ENCODE measurements around the gene ARRDC1. TPM values are rescaled to one million over a fixed set of nuclear protein-coding genes. Genes with fewer than 3 reads are reported as not detected.
A peak's percentile ranks its signal among the peaks of the same experiment; 100 is the strongest.

The ARRDC1 gene
- total and polyA plus RNA-seq, 2 donors from 2014 or later, result 42.3 to 88.9 TPM

GRCh38 chr9:137589441-137590122 is 15.9 kb upstream of the ARRDC1 start:
- H3K4me1 ChIP-seq (ENCODE audit: control insufficient read depth in 2 of 3, insufficient read depth in 2 of 3, low read depth in 1 of 3, low read length in 3 of 3), result peaks cover 0 to 10% (median 4%) of the 10 kb centered on the region in 3 donors
- FAIRE-seq (no peak), DNase-seq (no peak)
- no peak for TF ChIP-seq CTCF (IDR thresholded peaks at IDR 0.05; ENCODE audit: borderline replicate concordance, extremely low read depth, insufficient read depth)
- H3K36me3 ChIP-seq (ENCODE audit: control insufficient read depth in 2 of 3, insufficient read depth in 3 of 3, low read length in 3 of 3), result peaks cover 0 to 18% (median 0%) of the 10 kb centered on the region in 3 donors
- H3K4me3 ChIP-seq (ENCODE audit: low read length in 3 of 3), result peak overlapping the region; percentile 57 to 68 (median 67)
- no peaks in the 10 kb centered on the region for H3K9me3 ChIP-seq (ENCODE audit: control insufficient read depth in 2 of 3, insufficient read depth in 1 of 3, low read length in 3 of 3)
- intact Hi-C loops (cut with DNase I), result no loop called here
- peak overlapping the region; percentile 10 to 67 (median 60) for H3K9ac ChIP-seq (ENCODE audit: low read length in 3 of 3)
- no peak overlapping the region for H3K27ac ChIP-seq (ENCODE audit: low read depth in 2 of 2, low read length in 2 of 2)
- no peaks in the 10 kb centered on the region for H3K27me3 ChIP-seq (ENCODE audit: control insufficient read depth, insufficient read depth, low read length)

- Histone ChIP-seq H3K27ac (ENCODE audit: low read depth in 2 of 2, low read length in 2 of 2) (no peak overlapping the region), H3K4me3 (ENCODE audit: low read length in 3 of 3) (no peak overlapping the region), H3K27me3 (ENCODE audit: control insufficient read depth, insufficient read depth, low read length) (no peaks in the 10 kb centered on the region), H3K36me3 (ENCODE audit: control insufficient read depth in 2 of 3, insufficient read depth in 3 of 3, low read length in 3 of 3) (peaks cover 0 to 18% (median 0%) of the 10 kb centered on the region in 3 donors), H3K9ac (ENCODE audit: low read length in 3 of 3) (no peak overlapping the region), H3K4me1 (ENCODE audit: control insufficient read depth in 2 of 3, insufficient read depth in 2 of 3, low read depth in 1 of 3, low read length in 3 of 3) (peaks cover 0 to 10% (median 4%) of the 10 kb centered on the region in 3 donors), H3K9me3 (ENCODE audit: control insufficient read depth in 2 of 3, insufficient read depth in 1 of 3, low read length in 3 of 3) (no peaks in the 10 kb centered on the region)
- no peak for TF ChIP-seq CTCF (IDR thresholded peaks at IDR 0.05; ENCODE audit: borderline replicate concordance, extremely low read depth, insufficient read depth)
- FAIRE-seq (no peak), DNase-seq (peak in 1 of 5 donors; percentile 58)
- intact Hi-C loops (cut with DNase I), result no loop called here
These were observed 15.4 kb upstream of the ARRDC1 start for GRCh38 chr9:137590123-137590468.

GRCh38 chr9:137590469-137591383 is 14.8 kb upstream of the ARRDC1 start, which contains the start of gene ZMYND19:
ZMYND19 (minus strand) TSS chr9:137590512; CDS start chr9:137590263, 249 bp downstream.
- intact Hi-C loops (cut with DNase I), result no loop called here

More at GRCh38 chr9:137590469-137591383, 14.8 kb upstream of the ARRDC1 start, which contains the start of gene ZMYND19:
- Histone ChIP-seq H3K9ac (ENCODE audit: low read length in 3 of 3) (peak within 1 kb of the TSS; percentile 10 to 67 (median 60)), H3K36me3 (ENCODE audit: control insufficient read depth in 2 of 3, insufficient read depth in 3 of 3, low read length in 3 of 3) (peaks cover 0 to 18% (median 0%) of the 10 kb centered on the region in 3 donors), H3K27me3 (ENCODE audit: control insufficient read depth, insufficient read depth, low read length) (no peaks in the 10 kb centered on the region), H3K4me3 (ENCODE audit: low read length in 3 of 3) (peak within 1 kb of the TSS; percentile 57 to 68 (median 67)), H3K9me3 (ENCODE audit: control insufficient read depth in 2 of 3, insufficient read depth in 1 of 3, low read length in 3 of 3) (no peaks in the 10 kb centered on the region), H3K4me1 (ENCODE audit: control insufficient read depth in 2 of 3, insufficient read depth in 2 of 3, low read depth in 1 of 3, low read length in 3 of 3) (peaks cover 0 to 10% (median 4%) of the 10 kb centered on the region in 3 donors), H3K27ac (ENCODE audit: low read depth in 2 of 2, low read length in 2 of 2) (no peak within 1 kb of the TSS)
- TF ChIP-seq CTCF (IDR thresholded peaks at IDR 0.05; ENCODE audit: borderline replicate concordance, extremely low read depth, insufficient read depth), result no peak
- DNase-seq (peak; percentile 90 to 96 (median 95)), FAIRE-seq (no peak)
